Transverse colon (tissue), 4 donors: ENCODE measurements around the gene MYPN.

Experiments
- POLR2A ChIP-seq: fragments of 450-650 bp; IDR thresholded peaks from one replicate; pipeline ENCODE4 v1.6.1; 2016; ENCODE audit warnings: antibody characterized with exemption, mild to moderate bottlenecking, moderate library complexity
- POLR2AphosphoS5 ChIP-seq, 3 donors: sonication (generic); formaldehyde crosslinking; IDR thresholded peaks; one replicate each; pipeline ENCODE4 v1.6.1; 2016; ENCODE audit warnings: antibody characterized with exemption in 3 of 3
- TF ChIP-seq, protein P1 (sequence below), 5 experiments: fragments of 200-600 bp in 3 of 5; fragments of 450-650 bp in 2 of 5; sonication (generic) in 3 of 5; IDR thresholded peaks; 1 replicate in 2 of 5; 2 replicates in 3 of 5; pipeline ENCODE4 v1.5.1; 2016 to 2017; ENCODE audit warnings: antibody characterized with exemption in 5 of 5, inconsistent platforms in 3 of 5, mild to moderate bottlenecking in 2 of 5, moderate library complexity in 1 of 5

DNA sequence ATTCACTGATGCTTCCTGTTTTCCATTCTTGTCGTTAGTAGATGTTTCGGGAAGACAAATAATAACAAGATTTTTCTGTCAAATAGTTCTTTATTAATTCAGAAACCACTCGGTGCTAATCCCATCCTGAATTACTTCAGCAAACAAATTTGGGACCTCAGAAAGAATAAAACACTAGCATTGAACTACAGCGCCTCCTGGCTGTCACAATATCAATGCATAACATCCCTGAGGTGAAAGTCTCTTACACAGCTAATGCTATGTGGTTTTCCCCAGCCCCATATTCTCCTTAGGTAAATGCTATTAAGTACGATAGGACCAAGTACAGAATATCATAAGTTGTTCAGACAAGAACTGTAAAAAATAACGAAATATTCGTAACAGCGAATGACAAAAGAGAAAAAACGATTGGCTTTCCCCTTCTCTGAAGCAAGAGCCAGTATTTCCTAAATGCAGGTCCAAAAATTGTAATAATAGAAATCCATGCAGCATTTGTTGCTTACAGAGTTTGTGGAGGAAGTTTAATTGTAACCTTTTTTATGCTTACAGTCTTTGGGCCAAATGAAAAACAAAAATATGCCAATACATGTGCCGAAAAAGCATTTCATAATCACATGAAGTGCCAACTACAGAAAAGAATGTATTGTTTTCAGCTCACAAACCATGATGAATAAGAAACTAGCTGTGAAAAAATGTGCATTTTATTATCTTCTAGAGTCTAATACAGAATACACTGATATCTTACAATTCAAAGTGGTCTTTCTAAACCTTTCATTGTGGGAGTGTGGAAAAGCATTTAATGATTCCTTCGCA is 47.3 kb downstream of the MYPN start:
- TF ChIP-seq, protein P1, sequence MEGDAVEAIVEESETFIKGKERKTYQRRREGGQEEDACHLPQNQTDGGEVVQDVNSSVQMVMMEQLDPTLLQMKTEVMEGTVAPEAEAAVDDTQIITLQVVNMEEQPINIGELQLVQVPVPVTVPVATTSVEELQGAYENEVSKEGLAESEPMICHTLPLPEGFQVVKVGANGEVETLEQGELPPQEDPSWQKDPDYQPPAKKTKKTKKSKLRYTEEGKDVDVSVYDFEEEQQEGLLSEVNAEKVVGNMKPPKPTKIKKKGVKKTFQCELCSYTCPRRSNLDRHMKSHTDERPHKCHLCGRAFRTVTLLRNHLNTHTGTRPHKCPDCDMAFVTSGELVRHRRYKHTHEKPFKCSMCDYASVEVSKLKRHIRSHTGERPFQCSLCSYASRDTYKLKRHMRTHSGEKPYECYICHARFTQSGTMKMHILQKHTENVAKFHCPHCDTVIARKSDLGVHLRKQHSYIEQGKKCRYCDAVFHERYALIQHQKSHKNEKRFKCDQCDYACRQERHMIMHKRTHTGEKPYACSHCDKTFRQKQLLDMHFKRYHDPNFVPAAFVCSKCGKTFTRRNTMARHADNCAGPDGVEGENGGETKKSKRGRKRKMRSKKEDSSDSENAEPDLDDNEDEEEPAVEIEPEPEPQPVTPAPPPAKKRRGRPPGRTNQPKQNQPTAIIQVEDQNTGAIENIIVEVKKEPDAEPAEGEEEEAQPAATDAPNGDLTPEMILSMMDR (IDR thresholded peaks at IDR 0.05) = peak; percentile 79 to 84 (median 82)
- no peak for TF ChIP-seq POLR2A
- no peak for TF ChIP-seq POLR2AphosphoS5 (IDR thresholded peaks at IDR 0.05)
